HepG2 (cell line): ENCODE measurements around the gene PLA2G12A. TPM values are rescaled to one million over a fixed set of nuclear protein-coding genes. Genes with fewer than 3 reads are reported as not detected.

Source experiments
- ATAC-seq: fragments of 200-7000 bp; cut with Tn5 transposase; 3 replicates; pipeline ENCODE4 v1.9.1; 2020; ENCODE audit warnings: mild to moderate bottlenecking, moderate library complexity
- BruUV-seq: library from RNA; stranded (reverse); fragments of 400-500 nt; replicated peaks from 2 replicates; lab custom pipeline; 2021; lab: Mats Ljungman, UMichigan
- CTCF ChIA-PET: fragments of 300-600 bp; formaldehyde crosslinking; extraction: SDS; loops from one replicate; lab custom pipeline; 2021; ENCODE audit warnings: low total read pairs, inconsistent platforms, low intra/inter-chr PET ratio; lab: Yijun Ruan, JAX
- POLR2A ChIA-PET: fragments of 350-600 bp; sonication (Branson Sonifier 250); formaldehyde crosslinking; loops from one replicate; lab custom pipeline; 2020; ENCODE audit warnings: antibody characterized with exemption, inconsistent platforms; lab: Yijun Ruan, JAX
- DNase-seq: peaks from one replicate; pipeline ENCODE4 v3.0.0-alpha.2; 2015; ENCODE audit warnings: low spot score
- FAIRE-seq: peaks from 3 replicates; lab custom pipeline; 2011; peaks lifted over from hg19 to GRCh38; lab: Jason Lieb, UNC
- H2AFZ ChIP-seq: one replicate; pipeline ENCODE4 v1.6.1; 2011; ENCODE audit warnings: low read length, inconsistent platforms
- H3K27ac ChIP-seq: fragments of 300-600 bp; 3 replicates; pipeline ENCODE4 v1.8.0; 2011; ENCODE audit warnings: mixed run types, mild to moderate bottlenecking, mixed read lengths, low read length, inconsistent platforms; ENCODE audit not compliant: insufficient read depth; ENCODE audit errors: extremely low read length
- H3K27me3 ChIP-seq, 2 experiments: fragments of 200-600 bp in 1 of 2; 2 replicates in 1 of 2; 3 replicates in 1 of 2; pipeline versions ENCODE4 v1.6.0 to v1.8.0; 2011; ENCODE audit warnings: low read length in 2 of 2, mild to moderate bottlenecking in 2 of 2, moderate library complexity in 2 of 2, inconsistent platforms in 1 of 2; ENCODE audit not compliant: insufficient read depth in 2 of 2, control insufficient read depth in 1 of 2
- H3K36me3 ChIP-seq, 2 experiments: fragments of 200-600 bp in 1 of 2; replicated peaks in 1 of 2; 2 replicates in 1 of 2; 3 replicates in 1 of 2; pipeline versions ENCODE4 v1.5.1 to v1.8.0; 2011; ENCODE audit warnings: low read length in 2 of 2, inconsistent platforms in 1 of 2; ENCODE audit not compliant: insufficient read depth in 2 of 2, control insufficient read depth in 1 of 2
- H3K4me1 ChIP-seq: 2 replicates; pipeline ENCODE4 v1.5.1; 2012; ENCODE audit warnings: low read length, inconsistent platforms; ENCODE audit not compliant: insufficient read depth
- H3K4me2 ChIP-seq: 2 replicates; pipeline ENCODE4 v1.6.0; 2011; ENCODE audit warnings: low read depth, low read length, inconsistent platforms
- H3K4me3 ChIP-seq, 3 experiments: fragments of 200-600 bp in 1 of 3; sonication (generic), shearing (Covaris generic) in 1 of 3; replicated peaks in 1 of 3; 2 replicates each; pipeline ENCODE4 v1.5.1; 2011 to 2016; ENCODE audit warnings: low read length in 3 of 3, inconsistent platforms in 2 of 3, low read depth in 2 of 3, mild to moderate bottlenecking in 2 of 3, control low read depth in 1 of 3, mixed read lengths in 1 of 3; ENCODE audit not compliant: insufficient read depth in 1 of 3
- H3K79me2 ChIP-seq: one replicate; pipeline ENCODE4 v1.6.1; 2011; ENCODE audit warnings: low read length, inconsistent platforms; ENCODE audit not compliant: insufficient read depth
- H3K9ac ChIP-seq: 2 replicates; pipeline ENCODE4 v1.6.0; 2011; ENCODE audit warnings: mild to moderate bottlenecking, low read depth, low read length, inconsistent platforms; ENCODE audit not compliant: insufficient read depth
- H3K9me3 ChIP-seq: 2 replicates; pipeline ENCODE4 v1.5.1; 2012; ENCODE audit warnings: mild to moderate bottlenecking, low read length
- H4K20me1 ChIP-seq: 2 replicates; pipeline ENCODE4 v1.6.0; 2011; ENCODE audit warnings: inconsistent platforms, mild to moderate bottlenecking, low read length, moderate library complexity; ENCODE audit not compliant: insufficient read depth
- CBFB ChIP-seq: sonication (generic); formaldehyde crosslinking; IDR thresholded peaks from 2 replicates; pipeline ENCODE4 v1.4.0; 2020; ENCODE audit warnings: missing genetic modification reagents
- MAF1 ChIP-seq: sonication (generic); formaldehyde crosslinking; IDR thresholded peaks from 2 replicates; pipeline ENCODE4 v1.5.0; 2020; ENCODE audit warnings: missing genetic modification reagents, borderline replicate concordance
- RXRB ChIP-seq: IDR thresholded peaks from 2 replicates; pipeline ENCODE4 v1.6.1; 2016; ENCODE audit warnings: borderline replicate concordance, missing genetic modification reagents, missing compliant biosample characterization
- SMYD3 ChIP-seq: sonication (generic); formaldehyde crosslinking; IDR thresholded peaks from 2 replicates; pipeline ENCODE4 v1.8.1; 2023; ENCODE audit warnings: mild to moderate bottlenecking, missing genetic modification reagents
- ZNF12 ChIP-seq: sonication (generic); formaldehyde crosslinking; IDR thresholded peaks from 2 replicates; pipeline ENCODE4 v1.5.0; 2020; ENCODE audit warnings: missing genetic modification reagents
- ZNF564 ChIP-seq: sonication (generic); formaldehyde crosslinking; IDR thresholded peaks from 2 replicates; pipeline ENCODE4 v1.8.1; 2023; ENCODE audit warnings: mild to moderate bottlenecking, missing genetic modification reagents
- ZNF598 ChIP-seq: sonication (generic); formaldehyde crosslinking; IDR thresholded peaks from 2 replicates; pipeline ENCODE4 v1.5.1; 2020; ENCODE audit warnings: mild to moderate bottlenecking, missing genetic modification reagents, borderline replicate concordance
- in situ Hi-C: cut with HindIII; loops from 2 replicates; pipeline ENCODE4 v1.10.0; 2017; ENCODE audit warnings: low pct_unique_long_range_greater_than_20kb; ENCODE audit not compliant: extremely low pct_ligation_motif_present
- intact Hi-C: fragments of 100-400 bp; cut with micrococcal nuclease; formaldehyde crosslinking; loops from one replicate; pipeline ENCODE4 v1.10.0; 2022; ENCODE audit not compliant: unreplicated experiment
- polyA plus RNA-seq, 8 experiments: library from polyadenylated mRNA; depleted of rRNA in 3 of 8; stranded (reverse) in 7 of 8; unstranded in 1 of 8; fragments of >200 nt; fragmentation: Illumina TruSeq in 4 of 8; extraction: Trizol in 4 of 8; gene quantifications; 2 replicates each; pipeline versions ENCODE4 v1.2.1 to v1.2.3, GENCODE V29; 2011 to 2016; ENCODE audit warnings: low read depth in 4 of 8, missing spikeins in 1 of 8, mixed read lengths in 1 of 8; ENCODE audit not compliant: insufficient read depth in 1 of 8
- total RNA-seq, 5 experiments: library from RNA; depleted of rRNA; stranded (reverse); fragments of >200 nt; fragmentation: Illumina TruSeq; extraction: Trizol; gene quantifications; 2 replicates each; pipeline ENCODE4 v1.2.3, GENCODE V29; 2016; ENCODE audit warnings: low read depth in 1 of 5
- TF ChIP-seq, protein P1 (sequence below): sonication (generic); formaldehyde crosslinking; IDR thresholded peaks from 2 replicates; pipeline ENCODE4 v1.9.0; 2021; ENCODE audit warnings: mild to moderate bottlenecking, missing genetic modification reagents

PLA2G12A gene
- total and polyA plus RNA-seq, 2 of the 13 experiments (the other 11 are each of a cell fraction or from before 2014, with no cell fraction given), result 61.2 to 64.0 TPM

DNA sequence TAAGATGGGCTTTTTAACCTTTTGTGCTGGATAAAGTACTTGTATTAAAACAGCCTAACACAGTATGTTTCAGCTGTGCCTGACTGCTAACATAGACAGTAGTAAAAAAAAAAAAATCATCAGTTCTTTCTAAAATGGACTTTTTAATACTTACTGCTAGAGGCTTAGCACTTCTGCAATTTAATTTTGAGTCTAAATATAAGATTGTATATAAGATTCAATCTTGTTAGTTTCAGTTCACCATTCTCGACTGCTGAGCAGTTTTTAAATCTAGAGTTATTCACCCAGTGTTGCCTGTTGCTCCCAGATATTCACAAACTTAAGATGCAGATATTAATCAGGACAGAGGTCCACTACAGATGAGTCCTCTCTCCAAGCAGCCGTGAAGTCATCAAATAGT is 6.8 kb downstream of the PLA2G12A start (continued):
- TF ChIP-seq, protein P1, sequence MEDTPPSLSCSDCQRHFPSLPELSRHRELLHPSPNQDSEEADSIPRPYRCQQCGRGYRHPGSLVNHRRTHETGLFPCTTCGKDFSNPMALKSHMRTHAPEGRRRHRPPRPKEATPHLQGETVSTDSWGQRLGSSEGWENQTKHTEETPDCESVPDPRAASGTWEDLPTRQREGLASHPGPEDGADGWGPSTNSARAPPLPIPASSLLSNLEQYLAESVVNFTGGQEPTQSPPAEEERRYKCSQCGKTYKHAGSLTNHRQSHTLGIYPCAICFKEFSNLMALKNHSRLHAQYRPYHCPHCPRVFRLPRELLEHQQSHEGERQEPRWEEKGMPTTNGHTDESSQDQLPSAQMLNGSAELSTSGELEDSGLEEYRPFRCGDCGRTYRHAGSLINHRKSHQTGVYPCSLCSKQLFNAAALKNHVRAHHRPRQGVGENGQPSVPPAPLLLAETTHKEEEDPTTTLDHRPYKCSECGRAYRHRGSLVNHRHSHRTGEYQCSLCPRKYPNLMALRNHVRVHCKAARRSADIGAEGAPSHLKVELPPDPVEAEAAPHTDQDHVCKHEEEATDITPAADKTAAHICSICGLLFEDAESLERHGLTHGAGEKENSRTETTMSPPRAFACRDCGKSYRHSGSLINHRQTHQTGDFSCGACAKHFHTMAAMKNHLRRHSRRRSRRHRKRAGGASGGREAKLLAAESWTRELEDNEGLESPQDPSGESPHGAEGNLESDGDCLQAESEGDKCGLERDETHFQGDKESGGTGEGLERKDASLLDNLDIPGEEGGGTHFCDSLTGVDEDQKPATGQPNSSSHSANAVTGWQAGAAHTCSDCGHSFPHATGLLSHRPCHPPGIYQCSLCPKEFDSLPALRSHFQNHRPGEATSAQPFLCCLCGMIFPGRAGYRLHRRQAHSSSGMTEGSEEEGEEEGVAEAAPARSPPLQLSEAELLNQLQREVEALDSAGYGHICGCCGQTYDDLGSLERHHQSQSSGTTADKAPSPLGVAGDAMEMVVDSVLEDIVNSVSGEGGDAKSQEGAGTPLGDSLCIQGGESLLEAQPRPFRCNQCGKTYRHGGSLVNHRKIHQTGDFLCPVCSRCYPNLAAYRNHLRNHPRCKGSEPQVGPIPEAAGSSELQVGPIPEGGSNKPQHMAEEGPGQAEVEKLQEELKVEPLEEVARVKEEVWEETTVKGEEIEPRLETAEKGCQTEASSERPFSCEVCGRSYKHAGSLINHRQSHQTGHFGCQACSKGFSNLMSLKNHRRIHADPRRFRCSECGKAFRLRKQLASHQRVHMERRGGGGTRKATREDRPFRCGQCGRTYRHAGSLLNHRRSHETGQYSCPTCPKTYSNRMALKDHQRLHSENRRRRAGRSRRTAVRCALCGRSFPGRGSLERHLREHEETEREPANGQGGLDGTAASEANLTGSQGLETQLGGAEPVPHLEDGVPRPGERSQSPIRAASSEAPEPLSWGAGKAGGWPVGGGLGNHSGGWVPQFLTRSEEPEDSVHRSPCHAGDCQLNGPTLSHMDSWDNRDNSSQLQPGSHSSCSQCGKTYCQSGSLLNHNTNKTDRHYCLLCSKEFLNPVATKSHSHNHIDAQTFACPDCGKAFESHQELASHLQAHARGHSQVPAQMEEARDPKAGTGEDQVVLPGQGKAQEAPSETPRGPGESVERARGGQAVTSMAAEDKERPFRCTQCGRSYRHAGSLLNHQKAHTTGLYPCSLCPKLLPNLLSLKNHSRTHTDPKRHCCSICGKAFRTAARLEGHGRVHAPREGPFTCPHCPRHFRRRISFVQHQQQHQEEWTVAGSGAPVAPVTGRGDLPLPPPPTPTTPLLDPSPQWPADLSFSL (CRISPR knock-in tag), result no peak

DNA sequence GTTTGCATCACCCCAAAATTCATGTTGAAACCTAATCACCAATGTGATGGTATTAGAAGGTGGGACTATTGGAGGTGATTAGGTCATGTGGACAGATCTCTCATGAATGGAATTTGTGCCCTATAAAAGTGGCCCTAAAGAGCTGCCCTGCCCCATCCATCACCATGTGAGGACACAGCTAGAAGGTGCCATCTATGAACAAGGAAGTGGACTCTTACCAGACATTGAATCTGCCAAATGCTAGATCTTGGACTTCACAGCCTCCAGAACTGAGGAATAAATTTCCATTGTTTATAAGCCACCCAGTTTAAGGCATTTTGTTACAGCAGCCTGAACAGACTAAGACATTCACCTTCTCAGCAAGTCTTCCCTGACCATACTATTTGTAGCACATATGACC is 7.5 kb downstream of the PLA2G12A start:
- ChIA-PET POLR2A (no interaction called here), CTCF (no interaction called here)
- Histone ChIP-seq H3K4me3 (no peak overlapping the region), H3K9me3 (no peaks in the 10 kb centered on the region), H3K36me3 (peaks cover 0 to 8% of the 10 kb centered on the region in 2 experiments; a peak in 2 of 5 replicates), H3K27me3 (no peaks in the 10 kb centered on the region; a peak in 1 of 5 replicates), H3K27ac (no peak overlapping the region), H3K9ac (no peak overlapping the region), H3K4me1 (peaks cover 22% of the 10 kb centered on the region), H3K79me2 (peaks cover 36% of the 10 kb centered on the region), H3K4me2 (no peak overlapping the region), H4K20me1 (no peaks in the 10 kb centered on the region), H2AFZ (no peak overlapping the region)
- intact Hi-C loops, result loop anchor here (10.0 kb wide), 2 partner anchors 158 to 288 kb away; partner anchors contain the start of genes MCUB and SEC24B
- in situ Hi-C loops, result no loop called here
- DNase-seq (no peak), ATAC-seq (no peak), FAIRE-seq (no peak)
- no peak for TF ChIP-seq ZNF598 (CRISPR knock-in tag)
- no peak for TF ChIP-seq CBFB (CRISPR knock-in tag)
- TF ChIP-seq ZNF12, result no peak
- no peak for TF ChIP-seq RXRB (CRISPR knock-in tag)
- no peak for TF ChIP-seq SMYD3 (CRISPR knock-in tag)
- TF ChIP-seq ZNF564 (CRISPR knock-in tag), result peak; percentile 89; the same call in 1 of the 2 replicates
- TF ChIP-seq MAF1, result no peak
- BruUV-seq, result no TSS peak
